T-helper 1 cell treated with Interleukin-12 subunit alpha and Interleukin-12 subunit beta and Interleukin-4 antibody, amounts not matched to agents 30 ng/mL and 1 ng/mL, for 36 hours (primary cell): Measurements from ENCODE around the gene TMBIM4. TPM values are rescaled to one million over a fixed set of nuclear protein-coding genes. Genes with fewer than 3 reads are reported as not detected.
"Not testable (repeated sequence)": the region's sequence is repeated elsewhere in the genome, so short reads cannot be mapped to it uniquely, and the experiment has no call there.

Experiments used
- intact Hi-C: fragments of 100-400 bp; cut with micrococcal nuclease; formaldehyde crosslinking; loops from one replicate; pipeline ENCODE4 v1.15.1; 2024
- total RNA-seq: library from RNA; stranded (reverse); gene quantifications from 2 replicates; pipeline ENCODE4 v1.2.3, GENCODE V29; 2022

Gene TMBIM4
- total RNA-seq, 1 donor from 2014 or later: 80.9 TPM

DNA sequence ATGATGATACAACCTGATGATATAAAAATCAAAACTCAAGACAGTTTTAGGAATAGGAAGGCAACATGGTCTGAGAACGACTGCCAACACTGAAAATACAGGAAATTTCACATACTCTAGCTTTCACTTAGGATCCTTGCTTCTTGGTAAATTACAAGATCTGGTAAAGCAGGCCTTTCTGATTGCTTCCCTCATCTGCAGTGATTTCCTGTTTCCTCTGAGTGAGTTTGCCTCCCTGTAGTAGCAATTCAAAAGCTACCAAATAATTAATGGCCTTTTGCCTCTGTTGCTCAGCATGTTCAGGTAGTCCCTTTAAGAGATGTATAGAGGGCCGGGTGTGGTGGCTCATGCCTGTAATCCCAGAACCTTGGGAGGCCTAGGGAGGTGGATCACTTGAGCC is 17.2 kb upstream of the TMBIM4 start:
- intact Hi-C loops: loop anchor here (1.0 to 5.0 kb wide), 3 partner anchors 18 to 115 kb away; partner anchors contain the start of genes HELB and TMBIM4

DNA sequence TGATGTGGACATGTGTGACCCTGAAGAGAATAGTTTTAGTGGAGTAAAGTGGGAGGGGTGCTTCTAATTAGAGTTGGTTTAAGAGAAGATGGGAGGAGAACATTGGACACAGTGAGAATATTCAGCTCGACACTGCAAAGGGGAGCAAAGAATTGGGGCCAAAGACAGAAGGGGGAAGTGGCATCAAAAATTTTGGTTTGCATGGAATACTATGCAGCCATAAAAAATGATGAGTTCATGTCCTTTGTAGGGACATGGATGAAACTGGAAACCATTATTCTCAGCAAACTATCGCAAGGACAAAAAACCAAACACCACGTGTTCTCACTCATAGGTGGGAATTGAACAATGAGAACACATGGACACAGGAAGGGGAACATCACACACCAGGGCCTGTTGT is 15.0 kb upstream of the TMBIM4 start:
- intact Hi-C loops: loop anchor here (5.0 kb wide), 2 partner anchors 52 to 117 kb away; partner anchors contain the start of gene HELB

DNA sequence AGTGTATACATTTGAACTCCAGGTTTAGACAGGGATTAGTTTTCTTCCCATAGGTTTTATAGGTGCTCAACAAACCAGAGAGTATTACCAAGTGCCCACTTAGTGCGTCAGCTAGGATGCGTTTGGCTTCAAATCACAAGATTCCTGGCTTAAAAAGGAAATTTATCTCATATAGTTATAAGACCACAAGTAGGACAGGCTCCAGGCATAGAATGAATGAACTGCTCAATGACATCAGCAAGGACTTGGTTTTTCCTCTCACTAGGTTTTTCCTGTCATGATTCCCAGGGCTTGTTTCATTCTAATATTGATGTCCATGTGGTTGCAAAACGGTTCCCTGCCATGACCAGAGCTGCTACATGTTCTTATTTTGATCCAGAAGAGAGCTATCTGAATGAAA is 13.2 kb upstream of the TMBIM4 start:
- intact Hi-C loops: no loop called here

DNA sequence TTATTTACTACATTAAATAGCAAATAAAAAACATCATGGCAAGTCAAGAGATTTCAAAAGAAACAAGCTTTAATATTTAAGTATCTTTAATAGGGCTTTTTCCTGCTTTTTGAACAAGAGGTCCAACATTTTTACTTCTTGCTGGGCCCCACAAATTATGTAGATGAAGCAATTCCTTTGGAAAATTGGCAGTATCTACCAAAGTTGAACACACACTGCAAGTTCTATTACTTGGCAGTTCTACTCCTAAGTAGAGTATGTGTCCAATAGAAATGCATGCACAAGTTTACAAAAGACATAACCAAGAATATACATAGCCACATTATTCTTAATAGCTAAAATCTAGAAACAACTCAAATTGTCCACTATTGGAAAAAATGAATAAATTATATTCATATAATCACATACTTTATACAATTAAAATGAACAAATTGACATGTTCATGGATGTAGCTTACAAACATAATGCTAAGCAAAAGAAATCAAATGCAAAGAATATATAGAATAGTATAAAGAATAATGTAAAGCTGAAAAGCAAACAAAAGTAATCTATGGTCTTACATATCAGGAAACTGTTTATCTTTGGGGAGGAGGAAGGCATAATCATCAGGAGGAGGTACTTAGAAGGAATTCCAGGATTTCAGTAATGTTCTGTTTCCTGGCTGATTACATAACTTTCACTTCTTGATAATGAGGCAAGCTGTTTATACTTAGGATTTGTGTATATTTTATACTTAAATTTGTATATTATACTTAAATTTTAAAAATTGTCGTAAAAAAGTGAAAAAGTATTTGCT is 6.5 kb upstream of the TMBIM4 start:
- intact Hi-C loops: no loop called here

DNA sequence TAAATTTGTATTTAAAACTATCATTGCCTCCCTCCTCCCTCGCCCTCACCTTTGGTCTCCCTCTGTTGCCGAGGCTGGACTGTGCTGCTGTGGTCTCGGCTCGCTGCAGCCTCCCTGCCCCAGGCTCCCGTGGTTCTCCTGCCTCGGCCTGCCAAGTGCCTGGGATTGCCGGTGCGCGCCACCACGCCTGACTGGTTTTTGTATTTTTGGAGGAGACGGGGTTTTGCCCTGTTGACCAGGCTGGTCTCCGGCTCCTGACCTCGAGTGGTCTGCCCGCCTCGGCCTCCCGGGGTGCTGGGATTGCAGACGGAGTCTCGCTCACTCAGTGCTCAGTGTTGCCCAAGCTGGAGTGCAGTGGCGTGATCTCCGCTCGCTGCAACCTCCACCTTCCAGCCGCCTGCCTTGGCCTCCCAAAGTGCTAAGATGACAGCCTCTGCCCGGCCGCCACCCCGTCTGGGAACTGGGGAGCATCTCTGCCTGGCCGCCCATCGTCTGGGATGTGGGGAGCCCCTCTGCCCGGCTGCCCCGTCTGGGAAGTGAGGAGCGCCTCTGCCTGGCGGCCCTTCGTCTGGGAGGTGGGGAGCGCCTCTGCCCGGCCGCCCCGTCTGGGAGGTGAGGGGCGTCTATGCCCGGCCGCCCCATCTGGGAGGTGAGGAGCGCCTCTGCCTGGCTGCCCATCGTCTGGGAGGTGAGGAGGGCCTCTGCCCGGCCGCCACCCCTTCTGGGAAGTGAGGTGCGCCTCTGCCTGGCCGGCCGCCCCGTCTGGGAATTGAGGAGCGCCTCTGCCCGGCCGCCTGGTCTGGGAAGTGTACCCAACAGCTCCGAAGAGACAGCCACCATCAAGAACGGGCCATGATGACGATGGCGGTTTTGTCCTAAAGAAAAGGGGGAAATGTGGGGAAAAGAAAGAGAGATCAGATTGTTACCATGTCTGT is 4.9 kb upstream of the TMBIM4 start:
- intact Hi-C loops: not testable (repeated sequence)

GRCh38 chr12:66170606-66171005 is 810 bp upstream of the TMBIM4 start:
- intact Hi-C loops: no loop called here

DNA sequence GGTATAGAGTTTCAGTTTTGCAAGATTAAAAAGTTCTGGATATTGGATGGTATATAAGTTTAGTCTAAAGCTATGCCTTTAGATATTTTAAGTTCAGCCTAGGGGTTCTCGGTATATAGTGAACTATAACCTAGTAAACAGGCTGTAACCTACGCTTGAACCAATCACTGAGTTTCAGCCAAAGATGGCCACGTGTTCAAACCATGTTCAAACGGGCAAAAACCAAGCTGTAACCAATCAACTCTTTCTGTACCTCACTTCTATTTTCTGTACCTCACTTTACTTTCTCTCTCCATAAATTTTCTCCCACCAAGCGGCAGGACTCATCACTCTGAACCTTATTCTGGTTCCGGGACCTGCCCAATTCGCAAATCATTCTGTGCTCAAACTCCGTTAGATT is 1.4 kb downstream of the TMBIM4 start:
- intact Hi-C loops: loop anchor here (2.0 to 5.0 kb wide), 2 partner anchors 28 to 609 kb away; no protein-coding TSS in a partner anchor

DNA sequence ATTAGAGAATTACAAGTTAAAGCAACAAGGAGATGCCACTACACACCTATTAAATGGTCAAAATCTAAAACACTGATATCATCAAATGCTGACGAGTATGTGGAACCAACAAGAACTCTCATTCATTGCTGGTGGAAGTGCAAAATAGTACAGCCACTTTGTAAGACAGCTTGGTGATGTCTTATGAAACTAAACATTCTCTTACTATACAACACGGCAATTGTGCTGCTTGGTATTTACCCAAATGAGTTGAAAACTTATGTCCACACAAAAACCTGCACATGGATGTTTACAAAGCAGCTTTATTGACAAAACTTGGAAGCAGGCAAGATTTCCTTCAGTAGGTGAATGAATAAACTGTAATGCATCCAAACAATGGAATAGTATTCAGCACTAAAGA is 3.2 kb downstream of the TMBIM4 start:
- intact Hi-C loops: loop anchor here (5.0 kb wide), 1 partner anchor 611 kb away; no protein-coding TSS in a partner anchor

DNA sequence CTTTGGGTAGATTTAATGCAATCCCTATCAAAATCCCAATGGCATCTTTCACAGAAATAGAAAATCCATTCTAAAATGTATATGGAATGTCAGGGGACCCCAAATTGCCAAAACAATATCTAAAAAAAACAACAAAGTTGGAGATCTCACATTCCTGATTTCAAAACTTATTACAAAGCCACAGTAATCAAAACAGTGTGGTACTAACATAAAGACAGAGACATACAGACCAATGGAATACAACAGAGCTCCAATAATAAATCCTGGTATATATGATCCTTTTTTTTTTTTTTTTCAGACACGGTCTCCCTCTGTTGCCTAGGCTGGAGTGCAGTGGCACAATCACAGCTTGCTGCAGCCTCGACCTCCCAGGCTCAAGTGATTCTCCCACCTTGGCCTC is 4.7 kb downstream of the TMBIM4 start:
- intact Hi-C loops: loop anchor here (5.0 kb wide), 1 partner anchor 612 kb away; no protein-coding TSS in a partner anchor

GRCh38 chr12:66164349-66164821 is 5.4 kb downstream of the TMBIM4 start:
- intact Hi-C loops: no loop called here

- intact Hi-C loops: no loop called here
Measured at GRCh38 chr12:66163289-66163688, 6.5 kb downstream of the TMBIM4 start.

- intact Hi-C loops: no loop called here
Measured at GRCh38 chr12:66162701-66163100, 7.1 kb downstream of the TMBIM4 start.

- intact Hi-C loops: no loop called here
Measured at GRCh38 chr12:66160704-66161103, 9.1 kb downstream of the TMBIM4 start.

DNA sequence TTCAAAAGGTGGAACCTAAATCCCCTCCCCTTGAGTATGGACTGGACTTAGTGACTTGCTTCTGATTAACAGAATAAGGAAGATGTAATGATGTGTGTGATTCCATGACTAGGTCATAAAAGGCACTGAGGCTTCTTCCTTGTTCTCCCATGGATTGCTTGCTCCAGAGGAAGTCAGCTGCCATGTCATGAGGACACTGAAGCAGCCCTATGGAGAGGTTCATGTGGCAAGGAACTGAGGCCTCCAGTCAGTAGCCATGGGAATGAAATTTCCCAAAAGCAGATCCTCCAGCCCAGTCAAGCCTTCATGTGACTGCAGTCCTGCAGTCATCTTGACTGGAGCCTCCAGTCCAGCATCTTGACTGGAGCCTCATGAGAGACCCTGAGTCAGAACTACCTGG is 10.7 kb downstream of the TMBIM4 start:
- intact Hi-C loops: no loop called here

DNA sequence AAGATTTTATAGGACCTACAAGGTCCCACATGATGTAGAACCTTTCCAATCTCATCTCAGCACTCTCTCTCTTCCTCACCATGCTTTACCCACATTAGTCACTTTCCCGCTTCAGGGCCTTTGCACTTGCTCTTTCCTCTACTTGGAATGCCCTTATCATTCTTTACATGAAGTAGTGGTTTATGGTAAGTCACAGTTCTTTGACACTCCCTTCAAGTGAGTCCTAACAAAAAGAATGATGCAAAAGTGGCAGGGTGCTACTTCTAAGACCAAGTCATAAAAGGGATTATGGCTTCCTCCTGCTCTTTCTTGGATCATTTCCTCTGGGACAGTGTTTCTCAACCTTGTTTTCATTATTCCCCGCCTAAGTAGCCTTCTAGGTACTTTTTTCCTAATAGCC is 13.1 kb downstream of the TMBIM4 start:
- intact Hi-C loops: no loop called here

DNA sequence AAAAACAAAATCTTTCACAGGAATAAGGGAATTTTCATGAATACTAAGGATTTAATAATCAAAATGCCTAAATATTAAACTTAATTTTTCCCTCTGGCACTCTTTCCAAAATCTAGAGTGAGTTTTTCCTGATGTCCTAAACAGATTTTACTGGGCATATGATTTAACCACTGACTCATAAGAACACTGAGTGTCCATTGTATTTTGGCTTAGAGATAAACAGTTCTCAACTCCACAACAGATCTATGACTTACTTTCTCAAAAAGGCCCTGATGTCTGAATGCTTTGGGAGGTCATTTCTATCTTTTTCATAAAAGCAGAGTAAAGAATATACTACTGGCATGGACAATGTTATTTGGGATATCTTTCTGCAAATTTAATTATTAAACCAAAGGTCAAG is 15.0 kb downstream of the TMBIM4 start:
- intact Hi-C loops: no loop called here

DNA sequence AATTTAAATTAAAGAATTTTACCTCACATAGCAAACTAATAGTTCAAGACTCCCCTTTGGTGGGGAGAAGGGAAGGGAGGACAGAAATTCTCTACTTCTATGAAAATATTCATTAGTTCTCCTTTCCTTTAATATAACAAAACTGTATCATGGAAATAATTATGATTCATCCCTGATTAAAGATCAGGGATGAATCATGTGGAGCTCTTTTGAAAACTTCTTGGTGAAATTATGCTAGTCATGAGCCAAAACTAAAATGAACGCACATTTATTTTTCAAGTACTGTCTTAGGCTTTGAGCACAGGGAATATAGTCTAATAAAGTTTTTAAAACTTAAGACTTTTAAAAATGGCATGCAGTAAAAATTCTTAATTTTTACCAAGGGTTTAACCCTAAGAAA is 17.1 kb downstream of the TMBIM4 start:
- intact Hi-C loops: no loop called here

DNA sequence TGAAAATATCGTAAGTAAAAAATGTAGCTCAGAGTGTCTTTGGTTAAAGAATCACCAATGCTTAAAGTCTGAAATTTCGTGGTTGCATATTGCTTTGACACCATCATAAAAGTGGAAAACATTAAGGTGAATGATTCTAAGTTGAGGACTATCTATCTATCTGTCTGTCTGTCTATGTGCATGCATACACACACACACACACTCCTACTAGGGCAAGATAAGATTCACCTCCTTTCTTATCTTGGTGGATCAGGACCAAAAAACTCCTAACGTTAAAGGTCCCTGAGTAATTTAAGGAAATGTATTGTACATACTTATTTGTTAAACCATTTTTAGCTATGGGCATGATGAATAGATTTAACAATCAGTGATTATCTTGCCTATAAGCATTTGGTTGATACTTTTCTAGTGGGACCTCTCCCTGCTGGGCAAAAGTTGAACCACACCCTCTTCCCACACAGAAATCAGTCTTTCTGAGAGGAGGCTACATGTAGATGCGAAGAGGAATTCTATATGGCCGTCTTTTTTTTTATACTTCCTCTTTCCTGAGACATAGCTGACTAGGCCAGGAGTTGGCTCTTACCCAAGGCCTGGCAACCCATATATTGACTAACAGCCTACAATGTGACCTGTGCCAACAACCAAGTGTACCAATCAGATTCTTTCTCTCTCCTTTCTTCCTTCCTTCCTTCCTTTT is 19.9 kb downstream of the TMBIM4 start:
- intact Hi-C loops: loop anchor here (10.0 kb wide), 1 partner anchor 715 kb away; no protein-coding TSS in a partner anchor

DNA sequence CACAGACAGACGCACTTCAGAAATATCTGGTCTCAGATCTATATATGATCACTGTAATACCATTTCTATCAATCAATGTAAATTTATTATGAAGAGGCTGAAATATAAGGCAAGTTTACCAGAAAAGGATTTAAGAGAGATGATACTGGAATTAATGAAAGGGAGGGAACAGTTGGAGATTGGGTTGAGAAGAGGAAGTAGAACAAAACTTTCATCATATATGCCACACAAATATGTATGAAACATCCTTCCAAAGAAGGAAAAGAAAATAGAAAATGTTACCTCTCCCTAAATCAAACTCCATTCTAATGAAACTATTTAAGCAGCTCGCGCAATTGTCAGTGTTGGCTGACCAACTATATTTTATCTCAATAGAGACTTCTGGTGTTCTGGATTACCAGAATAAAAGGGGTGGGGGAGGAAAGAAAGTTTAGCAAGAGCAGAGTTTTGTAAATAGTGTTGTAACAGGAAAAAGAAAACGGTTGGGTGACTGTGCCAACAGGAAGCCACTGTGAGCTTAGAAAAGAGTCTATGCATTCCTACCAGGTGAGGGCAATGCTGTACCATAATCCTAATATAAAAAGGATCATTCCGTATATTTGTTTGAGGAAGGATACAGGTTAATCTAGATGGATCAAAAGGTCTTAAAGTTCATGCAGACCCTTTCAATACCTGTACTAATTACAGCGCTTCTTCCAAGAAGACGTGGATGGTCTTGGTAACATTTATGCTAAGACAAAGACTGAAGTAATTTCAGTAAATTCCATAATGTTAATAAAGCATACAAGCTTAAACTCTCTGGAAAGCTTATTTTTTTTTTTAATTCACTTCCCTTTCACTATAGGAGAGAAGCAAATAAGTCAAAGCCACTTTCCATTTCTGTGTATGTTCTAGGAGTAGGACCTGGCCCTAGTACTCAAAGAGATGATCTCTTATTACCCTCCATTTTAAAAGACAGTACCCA is 24.7 kb downstream of the TMBIM4 start:
- intact Hi-C loops: loop anchor here (1.0 to 10.0 kb wide), 4 partner anchors 24 to 720 kb away; partner anchors contain the start of gene TMBIM4

- intact Hi-C loops: loop anchor here (10.0 kb wide), 1 partner anchor 721 kb away; no protein-coding TSS in a partner anchor
Measured at GRCh38 chr12:66143868-66144267, 25.9 kb downstream of the TMBIM4 start.
